HL-60 (cell line): ENCODE results near the gene TK2.

Experiments
- DNase-seq, 2 experiments: peaks; one replicate each; pipeline ENCODE4 v3.0.0-alpha.2; 2010 to 2020; ENCODE audit warnings: low read depth in 1 of 2, low spot score in 1 of 2
- H3K27ac ChIP-seq: fragments of 250-450 bp; sonication (Bioruptor Pico); replicated peaks from 2 replicates; pipeline ENCODE4 v1.5.1; 2020; ENCODE audit warnings: mild to moderate bottlenecking, moderate library complexity
- H3K27me3 ChIP-seq: fragments of 250-450 bp; sonication (Bioruptor Pico); 2 replicates; pipeline ENCODE4 v1.5.1; 2021; ENCODE audit warnings: mild to moderate bottlenecking, moderate library complexity; ENCODE audit not compliant: insufficient read depth, poor library complexity, severe bottlenecking
- H3K4me3 ChIP-seq: replicated peaks from 2 replicates; pipeline ENCODE4 v1.5.1; 2011; ENCODE audit warnings: mild to moderate bottlenecking, control low read depth, low read length; ENCODE audit not compliant: insufficient read depth
- GABPA ChIP-seq: IDR thresholded peaks from 2 replicates; pipeline ENCODE4 v1.6.1; 2012; ENCODE audit warnings: low read depth
- POLR2AphosphoS5 ChIP-seq: IDR thresholded peaks from 2 replicates; pipeline ENCODE4 v1.6.1; 2012; ENCODE audit warnings: low read depth
- SPI1 ChIP-seq: IDR thresholded peaks from 2 replicates; pipeline ENCODE4 v1.6.1; 2012; ENCODE audit warnings: low read depth, mild to moderate bottlenecking, borderline replicate concordance
- TF ChIP-seq, protein P1 (sequence below): IDR thresholded peaks from one replicate; pipeline ENCODE4 v1.5.1; 2011; ENCODE audit warnings: low read length, control low read depth, inconsistent platforms; ENCODE audit not compliant: insufficient read depth
- TF ChIP-seq, protein P2 (sequence below): IDR thresholded peaks from 2 replicates; pipeline ENCODE4 v1.6.1; 2012; ENCODE audit warnings: low read depth; ENCODE audit not compliant: insufficient replicate concordance

TK2 gene

DNA sequence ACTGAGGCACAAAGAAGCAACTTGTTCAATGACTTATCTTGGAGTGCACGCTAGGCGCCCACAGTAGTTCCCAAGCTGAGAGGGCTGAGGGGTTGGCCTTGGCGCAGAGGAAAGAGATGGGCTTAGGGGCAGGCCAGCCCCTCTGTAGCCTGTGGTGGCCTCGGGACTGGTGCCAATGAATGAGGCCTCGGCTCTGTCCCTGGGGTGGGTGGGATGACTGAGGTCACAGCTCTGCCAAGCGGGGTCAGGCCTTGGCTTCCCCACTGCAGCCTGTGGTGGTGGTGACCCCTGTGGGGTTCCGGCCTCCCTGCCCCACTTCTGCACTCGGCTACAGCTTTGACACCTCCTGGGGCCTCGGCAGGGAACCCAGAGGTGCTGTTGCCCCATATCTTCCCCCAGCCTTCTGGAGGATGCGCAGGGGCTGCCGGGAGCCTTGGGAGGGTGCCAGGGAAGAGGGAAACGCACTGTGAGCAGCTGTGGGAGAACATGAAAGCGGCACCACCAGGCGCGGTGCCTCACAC lies 76.8 kb downstream of the TK2 start:
- no peak for DNase-seq
- H3K27ac ChIP-seq = no peak overlapping the region
- H3K4me3 ChIP-seq = no peak overlapping the region
- no peak for TF ChIP-seq GABPA
- TF ChIP-seq SPI1 = no peak
- no peak for TF ChIP-seq POLR2AphosphoS5
- TF ChIP-seq, protein P1, sequence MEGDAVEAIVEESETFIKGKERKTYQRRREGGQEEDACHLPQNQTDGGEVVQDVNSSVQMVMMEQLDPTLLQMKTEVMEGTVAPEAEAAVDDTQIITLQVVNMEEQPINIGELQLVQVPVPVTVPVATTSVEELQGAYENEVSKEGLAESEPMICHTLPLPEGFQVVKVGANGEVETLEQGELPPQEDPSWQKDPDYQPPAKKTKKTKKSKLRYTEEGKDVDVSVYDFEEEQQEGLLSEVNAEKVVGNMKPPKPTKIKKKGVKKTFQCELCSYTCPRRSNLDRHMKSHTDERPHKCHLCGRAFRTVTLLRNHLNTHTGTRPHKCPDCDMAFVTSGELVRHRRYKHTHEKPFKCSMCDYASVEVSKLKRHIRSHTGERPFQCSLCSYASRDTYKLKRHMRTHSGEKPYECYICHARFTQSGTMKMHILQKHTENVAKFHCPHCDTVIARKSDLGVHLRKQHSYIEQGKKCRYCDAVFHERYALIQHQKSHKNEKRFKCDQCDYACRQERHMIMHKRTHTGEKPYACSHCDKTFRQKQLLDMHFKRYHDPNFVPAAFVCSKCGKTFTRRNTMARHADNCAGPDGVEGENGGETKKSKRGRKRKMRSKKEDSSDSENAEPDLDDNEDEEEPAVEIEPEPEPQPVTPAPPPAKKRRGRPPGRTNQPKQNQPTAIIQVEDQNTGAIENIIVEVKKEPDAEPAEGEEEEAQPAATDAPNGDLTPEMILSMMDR = no peak
- TF ChIP-seq, protein P2, sequence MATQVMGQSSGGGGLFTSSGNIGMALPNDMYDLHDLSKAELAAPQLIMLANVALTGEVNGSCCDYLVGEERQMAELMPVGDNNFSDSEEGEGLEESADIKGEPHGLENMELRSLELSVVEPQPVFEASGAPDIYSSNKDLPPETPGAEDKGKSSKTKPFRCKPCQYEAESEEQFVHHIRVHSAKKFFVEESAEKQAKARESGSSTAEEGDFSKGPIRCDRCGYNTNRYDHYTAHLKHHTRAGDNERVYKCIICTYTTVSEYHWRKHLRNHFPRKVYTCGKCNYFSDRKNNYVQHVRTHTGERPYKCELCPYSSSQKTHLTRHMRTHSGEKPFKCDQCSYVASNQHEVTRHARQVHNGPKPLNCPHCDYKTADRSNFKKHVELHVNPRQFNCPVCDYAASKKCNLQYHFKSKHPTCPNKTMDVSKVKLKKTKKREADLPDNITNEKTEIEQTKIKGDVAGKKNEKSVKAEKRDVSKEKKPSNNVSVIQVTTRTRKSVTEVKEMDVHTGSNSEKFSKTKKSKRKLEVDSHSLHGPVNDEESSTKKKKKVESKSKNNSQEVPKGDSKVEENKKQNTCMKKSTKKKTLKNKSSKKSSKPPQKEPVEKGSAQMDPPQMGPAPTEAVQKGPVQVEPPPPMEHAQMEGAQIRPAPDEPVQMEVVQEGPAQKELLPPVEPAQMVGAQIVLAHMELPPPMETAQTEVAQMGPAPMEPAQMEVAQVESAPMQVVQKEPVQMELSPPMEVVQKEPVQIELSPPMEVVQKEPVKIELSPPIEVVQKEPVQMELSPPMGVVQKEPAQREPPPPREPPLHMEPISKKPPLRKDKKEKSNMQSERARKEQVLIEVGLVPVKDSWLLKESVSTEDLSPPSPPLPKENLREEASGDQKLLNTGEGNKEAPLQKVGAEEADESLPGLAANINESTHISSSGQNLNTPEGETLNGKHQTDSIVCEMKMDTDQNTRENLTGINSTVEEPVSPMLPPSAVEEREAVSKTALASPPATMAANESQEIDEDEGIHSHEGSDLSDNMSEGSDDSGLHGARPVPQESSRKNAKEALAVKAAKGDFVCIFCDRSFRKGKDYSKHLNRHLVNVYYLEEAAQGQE = no peak
- no peaks in the 10 kb centered on the region for H3K27me3 ChIP-seq

DNA sequence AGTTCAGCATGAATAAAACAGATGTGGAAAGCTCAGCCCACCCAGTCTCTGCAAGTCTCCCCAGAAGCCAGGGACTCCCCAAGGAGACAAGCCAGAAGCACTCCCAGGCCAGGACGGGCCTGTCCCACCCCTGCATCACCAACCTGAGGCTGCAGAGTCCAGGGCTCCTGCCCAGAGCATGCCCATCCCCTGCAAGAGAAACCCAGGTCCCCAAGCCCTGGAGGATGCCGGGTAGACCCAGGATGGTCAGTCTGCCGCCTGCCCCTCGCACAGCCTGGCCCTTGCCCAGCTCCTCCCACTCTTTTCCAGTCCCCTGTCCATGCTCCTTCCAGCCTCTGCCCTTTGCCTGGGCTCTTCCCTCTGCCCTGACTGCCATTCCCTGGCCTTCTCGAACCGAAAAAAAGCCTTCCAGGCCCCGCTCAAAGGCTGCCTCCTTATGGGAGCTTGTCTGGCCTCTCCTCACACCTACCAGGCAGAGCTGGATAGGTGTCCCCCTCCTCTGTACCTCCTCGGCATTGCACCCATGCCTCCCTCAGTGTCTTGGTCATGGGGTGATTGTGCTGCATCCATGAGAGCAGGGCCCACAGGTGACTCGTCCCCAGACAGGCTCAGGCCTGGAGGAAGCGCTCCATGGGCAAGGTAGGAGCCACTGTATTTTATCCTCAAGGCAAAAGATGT lies 78.1 kb downstream of the TK2 start:
- Histone ChIP-seq H3K27ac (no peak overlapping the region), H3K4me3 (no peak overlapping the region), H3K27me3 (no peaks in the 10 kb centered on the region)
- TF ChIP-seq, protein P2 = no peak
- TF ChIP-seq GABPA (no peak), SPI1 (no peak), POLR2AphosphoS5 (no peak)
- TF ChIP-seq, protein P1 = no peak
- no peak for DNase-seq

DNA sequence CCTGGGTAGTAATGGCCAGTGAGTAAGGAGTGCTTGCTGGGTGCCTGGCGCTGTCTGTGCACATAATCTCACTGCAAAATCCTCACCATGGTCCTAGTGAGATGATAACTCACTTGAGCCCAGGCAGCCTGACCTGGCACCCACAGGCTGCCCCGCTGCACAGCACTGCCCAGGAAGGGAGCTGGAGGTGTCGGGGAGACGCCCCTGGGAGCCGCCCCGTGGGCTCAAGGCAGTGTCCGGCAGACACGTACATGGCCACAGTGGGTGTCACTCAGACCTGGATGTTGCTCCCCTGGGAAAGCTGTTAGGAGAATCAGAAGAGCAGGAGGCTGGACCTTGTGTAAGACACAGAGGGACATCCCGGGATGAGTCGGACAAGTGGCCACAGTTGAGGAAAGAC lies 78.7 kb downstream of the TK2 start:
- H3K4me3 ChIP-seq = no peak overlapping the region
- H3K27me3 ChIP-seq = no peaks in the 10 kb centered on the region
- TF ChIP-seq SPI1 = no peak
- TF ChIP-seq, protein P2 = no peak
- TF ChIP-seq, protein P1 = no peak
- no peak for TF ChIP-seq POLR2AphosphoS5
- TF ChIP-seq GABPA = no peak
- H3K27ac ChIP-seq = no peak overlapping the region
- DNase-seq = no peak
